Osteoblast (primary cell): ENCODE results near the gene ZNF697. TPM values are rescaled to one million over a fixed set of nuclear protein-coding genes. Genes with fewer than 3 reads are reported as not detected.

Experiments
- DNase-seq: peaks from one replicate; pipeline ENCODE4 v3.0.0; 2011; ENCODE audit warnings: low spot score, mixed read lengths; ENCODE audit not compliant: insufficient read length; ENCODE audit errors: missing footprints
- H2AFZ ChIP-seq: 2 replicates; pipeline ENCODE4 v1.6.0; 2011; ENCODE audit warnings: mild to moderate bottlenecking, low read length
- H3K27ac ChIP-seq: 2 replicates; pipeline ENCODE4 v1.5.1; 2011; ENCODE audit warnings: mild to moderate bottlenecking, low read depth, low read length, moderate library complexity
- H3K27me3 ChIP-seq: 2 replicates; pipeline ENCODE4 v1.6.0; 2012; ENCODE audit warnings: mild to moderate bottlenecking, control low read depth, inconsistent platforms, low read length, moderate library complexity; ENCODE audit not compliant: insufficient read depth
- H3K36me3 ChIP-seq: 2 replicates; pipeline ENCODE4 v1.5.1; 2011; ENCODE audit warnings: mild to moderate bottlenecking, low read length, control low read depth, moderate library complexity; ENCODE audit not compliant: insufficient read depth
- H3K4me1 ChIP-seq: 2 replicates; pipeline ENCODE4 v1.5.1; 2011; ENCODE audit warnings: mild to moderate bottlenecking, low read length, control low read depth, moderate library complexity; ENCODE audit not compliant: insufficient read depth
- H3K4me2 ChIP-seq: 2 replicates; pipeline ENCODE4 v1.6.0; 2011; ENCODE audit warnings: mild to moderate bottlenecking, low read length; ENCODE audit not compliant: insufficient read depth
- H3K4me3 ChIP-seq: fragments of 200-600 bp; sonication (generic); 3 replicates; pipeline ENCODE4 v1.5.1; 2012; ENCODE audit warnings: mild to moderate bottlenecking, low read length, inconsistent platforms; ENCODE audit not compliant: insufficient read depth
- H3K79me2 ChIP-seq: 2 replicates; pipeline ENCODE4 v1.6.0; 2012; ENCODE audit warnings: mild to moderate bottlenecking, low read length, control low read depth, inconsistent platforms; ENCODE audit not compliant: insufficient read depth
- H3K9me3 ChIP-seq: 2 replicates; pipeline ENCODE4 v1.5.1; 2011; ENCODE audit warnings: low read depth, low read length, control low read depth
- H4K20me1 ChIP-seq: 2 replicates; pipeline ENCODE4 v1.6.0; 2012; ENCODE audit warnings: mild to moderate bottlenecking, low read length, control low read depth; ENCODE audit not compliant: insufficient read depth
- total RNA-seq: library from RNA; depleted of rRNA; stranded (reverse); fragments of >200 nt; gene quantifications from 2 replicates; pipeline ENCODE4 v1.2.3, GENCODE V29; 2012
- TF ChIP-seq, protein P1 (sequence below): IDR thresholded peaks from 2 replicates; pipeline ENCODE4 v1.5.1; 2011; ENCODE audit warnings: mild to moderate bottlenecking, low read depth, low read length, moderate library complexity; ENCODE audit errors: extremely low read depth

The ZNF697 gene
- total RNA-seq, 1 donor, result 6.5 TPM

DNA sequence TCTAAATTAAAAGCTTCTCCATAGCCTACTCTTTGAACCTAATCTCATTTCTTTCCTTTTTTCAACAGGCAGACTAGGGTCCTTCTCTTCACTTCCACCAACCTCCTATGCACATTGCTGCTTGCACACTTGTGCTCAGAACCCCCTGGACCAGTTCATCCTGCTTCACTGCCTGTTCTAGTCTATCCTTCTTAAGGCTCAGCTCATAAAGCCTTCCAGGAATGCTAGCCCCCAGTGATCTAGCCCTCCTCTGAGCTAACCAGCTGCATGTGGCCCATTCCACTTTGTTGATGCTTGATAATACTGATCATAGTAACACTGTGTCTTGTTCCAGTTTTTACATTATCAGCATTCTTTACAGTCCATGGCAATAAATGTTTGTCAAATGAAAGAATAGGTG is 40.7 kb upstream of the ZNF697 start:
- DNase-seq, result no peak
- no peaks in the 10 kb centered on the region for H3K9me3 ChIP-seq

GRCh38 chr1:119687434-119688079 is 39.5 kb upstream of the ZNF697 start:
- TF ChIP-seq, protein P1, sequence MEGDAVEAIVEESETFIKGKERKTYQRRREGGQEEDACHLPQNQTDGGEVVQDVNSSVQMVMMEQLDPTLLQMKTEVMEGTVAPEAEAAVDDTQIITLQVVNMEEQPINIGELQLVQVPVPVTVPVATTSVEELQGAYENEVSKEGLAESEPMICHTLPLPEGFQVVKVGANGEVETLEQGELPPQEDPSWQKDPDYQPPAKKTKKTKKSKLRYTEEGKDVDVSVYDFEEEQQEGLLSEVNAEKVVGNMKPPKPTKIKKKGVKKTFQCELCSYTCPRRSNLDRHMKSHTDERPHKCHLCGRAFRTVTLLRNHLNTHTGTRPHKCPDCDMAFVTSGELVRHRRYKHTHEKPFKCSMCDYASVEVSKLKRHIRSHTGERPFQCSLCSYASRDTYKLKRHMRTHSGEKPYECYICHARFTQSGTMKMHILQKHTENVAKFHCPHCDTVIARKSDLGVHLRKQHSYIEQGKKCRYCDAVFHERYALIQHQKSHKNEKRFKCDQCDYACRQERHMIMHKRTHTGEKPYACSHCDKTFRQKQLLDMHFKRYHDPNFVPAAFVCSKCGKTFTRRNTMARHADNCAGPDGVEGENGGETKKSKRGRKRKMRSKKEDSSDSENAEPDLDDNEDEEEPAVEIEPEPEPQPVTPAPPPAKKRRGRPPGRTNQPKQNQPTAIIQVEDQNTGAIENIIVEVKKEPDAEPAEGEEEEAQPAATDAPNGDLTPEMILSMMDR, result no peak
- no peak for DNase-seq
- H3K9me3 ChIP-seq, result no peaks in the 10 kb centered on the region
- peaks cover 15% of the 10 kb centered on the region for H3K27me3 ChIP-seq
- H3K79me2 ChIP-seq, result no peaks in the 10 kb centered on the region
- H4K20me1 ChIP-seq, result no peaks in the 10 kb centered on the region
- H3K4me1 ChIP-seq, result no peaks in the 10 kb centered on the region
- H3K27ac ChIP-seq, result no peak overlapping the region
- no peak overlapping the region for H2AFZ ChIP-seq
- H3K4me3 ChIP-seq, result no peak overlapping the region
- H3K36me3 ChIP-seq, result no peaks in the 10 kb centered on the region
- no peak overlapping the region for H3K4me2 ChIP-seq

More for the DNA sequence above, 40.7 kb upstream of the ZNF697 start:
- peaks cover 15% of the 10 kb centered on the region for H3K27me3 ChIP-seq
- no peak overlapping the region for H3K4me3 ChIP-seq
- H3K79me2 ChIP-seq, result no peaks in the 10 kb centered on the region
- H3K4me2 ChIP-seq, result no peak overlapping the region
- no peak overlapping the region for H2AFZ ChIP-seq
- TF ChIP-seq, protein P1, result no peak
- no peaks in the 10 kb centered on the region for H4K20me1 ChIP-seq
- H3K4me1 ChIP-seq, result no peaks in the 10 kb centered on the region
- H3K27ac ChIP-seq, result no peak overlapping the region
- no peaks in the 10 kb centered on the region for H3K36me3 ChIP-seq

GRCh38 chr1:119686661-119687060 is 38.6 kb upstream of the ZNF697 start:
- Histone ChIP-seq H3K4me3 (no peak overlapping the region), H3K79me2 (no peaks in the 10 kb centered on the region), H3K4me2 (no peak overlapping the region), H2AFZ (no peak overlapping the region), H3K27me3 (peaks cover 15% of the 10 kb centered on the region), H3K9me3 (no peaks in the 10 kb centered on the region), H3K27ac (no peak overlapping the region), H4K20me1 (no peaks in the 10 kb centered on the region), H3K36me3 (no peaks in the 10 kb centered on the region), H3K4me1 (no peaks in the 10 kb centered on the region)
- TF ChIP-seq, protein P1, result no peak
- peak; percentile 71 for DNase-seq

DNA sequence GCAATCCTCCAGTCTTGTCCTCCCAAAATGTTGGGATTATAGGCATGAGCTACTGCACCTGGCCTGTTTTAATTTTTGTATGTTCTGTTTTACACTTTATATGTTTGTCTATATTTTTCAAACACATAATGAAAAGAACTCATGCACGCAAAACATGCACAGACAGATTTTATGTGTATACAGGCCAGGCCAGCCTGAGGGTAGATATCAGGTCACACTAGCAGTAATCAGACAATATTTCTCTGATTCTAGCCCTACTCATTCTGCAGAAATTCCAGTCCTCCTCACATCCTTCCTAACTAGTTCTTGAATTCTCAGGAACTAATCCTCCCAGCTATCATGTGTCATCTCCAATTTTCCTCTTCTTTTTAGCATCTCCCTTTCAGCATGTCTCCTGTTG is 35.8 kb upstream of the ZNF697 start:
- Histone ChIP-seq H4K20me1 (no peaks in the 10 kb centered on the region), H3K4me3 (no peak overlapping the region), H3K79me2 (no peaks in the 10 kb centered on the region), H3K9me3 (no peaks in the 10 kb centered on the region), H3K36me3 (no peaks in the 10 kb centered on the region), H3K27ac (no peak overlapping the region), H3K4me1 (no peaks in the 10 kb centered on the region), H3K27me3 (peaks cover 17% of the 10 kb centered on the region), H3K4me2 (no peak overlapping the region), H2AFZ (no peak overlapping the region)
- no peak for DNase-seq
- TF ChIP-seq, protein P1, result no peak
